NCI-H2227 treated with DMSO at 0.1 percent for 48 hours (cell line): ENCODE results near the gene KSR1.
"Not testable (repeated sequence)": the region's sequence is repeated elsewhere in the genome, so short reads cannot be mapped to it uniquely, and the experiment has no call there.

Experiments
- DNase-seq: peaks from one replicate; lab custom pipeline; 2025; lab: John Stamatoyannopoulos, UW

Gene KSR1

GRCh38 chr17:27455914-27456680 lies at the start of gene KSR1:
TSS of gene KSR1 (plus strand) at chr17:27456448. CDS start at chr17:27456644, 196 bp downstream.
- DNase-seq = peak; percentile 52

- DNase-seq = no peak
Measured at GRCh38 chr17:27407916-27408864, 48.1 kb upstream of the KSR1 start.

- no peak for DNase-seq
Measured at GRCh38 chr17:27408891-27409290, 47.4 kb upstream of the KSR1 start.

- not testable (repeated sequence) for DNase-seq
Measured at GRCh38 chr17:27412158-27412557, 44.1 kb upstream of the KSR1 start.

GRCh38 chr17:27413315-27413714 lies 42.9 kb upstream of the KSR1 start:
- DNase-seq = no peak

GRCh38 chr17:27413792-27414191 lies 42.5 kb upstream of the KSR1 start:
- no peak for DNase-seq

- DNase-seq = no peak
Measured at GRCh38 chr17:27414271-27414670, 42.0 kb upstream of the KSR1 start.

GRCh38 chr17:27414694-27415093 lies 41.6 kb upstream of the KSR1 start:
- no peak for DNase-seq

- DNase-seq = no peak
Measured at GRCh38 chr17:27415120-27415795, 41.0 kb upstream of the KSR1 start.

- no peak for DNase-seq
Measured at GRCh38 chr17:27417596-27418365, 38.5 kb upstream of the KSR1 start.

- no peak for DNase-seq
Measured at GRCh38 chr17:27418366-27418615, 38.0 kb upstream of the KSR1 start.

GRCh38 chr17:27419156-27419555 lies 37.1 kb upstream of the KSR1 start:
- no peak for DNase-seq

GRCh38 chr17:27420211-27420950 lies 35.9 kb upstream of the KSR1 start:
- DNase-seq = no peak

GRCh38 chr17:27421111-27421510 lies 35.1 kb upstream of the KSR1 start:
- no peak for DNase-seq

- not testable (repeated sequence) for DNase-seq
Measured at GRCh38 chr17:27421626-27422025, 34.6 kb upstream of the KSR1 start.

GRCh38 chr17:27422601-27423000 lies 33.6 kb upstream of the KSR1 start:
- no peak for DNase-seq

GRCh38 chr17:27423651-27424050 lies 32.6 kb upstream of the KSR1 start:
- no peak for DNase-seq

- DNase-seq = no peak
Measured at GRCh38 chr17:27424516-27424915, 31.7 kb upstream of the KSR1 start.

- DNase-seq = no peak
Measured at GRCh38 chr17:27424941-27425340, 31.3 kb upstream of the KSR1 start.

- not testable (repeated sequence) for DNase-seq
Measured at GRCh38 chr17:27425571-27425970, 30.7 kb upstream of the KSR1 start.

GRCh38 chr17:27425991-27426390 lies 30.3 kb upstream of the KSR1 start:
- no peak for DNase-seq
